Thoracic aorta (tissue), 2 donors: ENCODE measurements around the gene SLFN11. TPM values are rescaled to one million over a fixed set of nuclear protein-coding genes. Genes with fewer than 3 reads are reported as not detected.

Experiments used
- ATAC-seq: fragments of 150-250 bp; one replicate; pipeline ENCODE4 v1.8.0; 2017; ENCODE audit warnings: low read depth; ENCODE audit not compliant: insufficient number of reproducible peaks, low FRiP score
- DNase-seq: peaks from one replicate; pipeline ENCODE4 v3.0.0-alpha.2; 2020; ENCODE audit warnings: low spot score
- H3K27ac ChIP-seq, 2 donors: fragments of 200-600 bp; sonication (generic); 1 replicate in 1 of 2; 2 replicates in 1 of 2; pipeline ENCODE4 v1.5.1; 2016; ENCODE audit warnings: mild to moderate bottlenecking in 2 of 2, moderate library complexity in 2 of 2
- H3K27me3 ChIP-seq: fragments of 200-600 bp; sonication (generic); replicated peaks from 2 replicates; pipeline ENCODE4 v1.6.0; 2016; ENCODE audit warnings: mild to moderate bottlenecking; ENCODE audit not compliant: insufficient read depth
- H3K36me3 ChIP-seq: fragments of 200-600 bp; sonication (generic); one replicate; pipeline ENCODE4 v1.5.1; 2016
- H3K4me1 ChIP-seq, 2 donors: fragments of 200-600 bp; sonication (generic); 1 replicate in 1 of 2; 2 replicates in 1 of 2; pipeline versions ENCODE4 v1.5.1 to v1.6.0; 2016; ENCODE audit warnings: low read depth in 2 of 2, mild to moderate bottlenecking in 1 of 2; ENCODE audit not compliant: control insufficient read depth in 1 of 2
- H3K4me3 ChIP-seq: fragments of 200-600 bp; sonication (generic); 2 replicates; pipeline ENCODE4 v1.5.1; 2016; ENCODE audit warnings: mild to moderate bottlenecking
- H3K9me3 ChIP-seq: fragments of 200-600 bp; sonication (generic); 2 replicates; pipeline ENCODE4 v1.5.1; 2016
- CTCF ChIP-seq: fragments of 200-600 bp; sonication (generic); IDR thresholded peaks from one replicate; pipeline ENCODE4 v1.5.1; 2019; ENCODE audit warnings: antibody characterized with exemption
- total RNA-seq, 2 donors: library from RNA; depleted of rRNA; stranded (reverse); fragments of >200 nt; gene quantifications; one replicate each; pipeline versions ENCODE4 v1.1.0 to v1.2.3, GENCODE V29; 2016

The SLFN11 gene
- total RNA-seq, 2 donors from 2014 or later, result 53.5 to 87.1 TPM

GRCh38 chr17:35372846-35373533 lies 431 bp downstream of the SLFN11 start:
- H3K27ac ChIP-seq, result peak overlapping the region; percentile 98 to 99
- peak overlapping the region; percentile 88 for H3K4me3 ChIP-seq
- ATAC-seq, result no peak
- H3K4me1 ChIP-seq, result peaks cover 10 to 19% of the 10 kb centered on the region in 2 donors
- H3K27me3 ChIP-seq, result no peaks in the 10 kb centered on the region
- H3K9me3 ChIP-seq, result no peaks in the 10 kb centered on the region
- no peaks in the 10 kb centered on the region for H3K36me3 ChIP-seq
- DNase-seq, result no peak
- no peak for TF ChIP-seq CTCF

- no peak for ATAC-seq
Observed at GRCh38 chr17:35371934-35372333, 1.5 kb downstream of the SLFN11 start.

GRCh38 chr17:35368081-35368830 lies 5.2 kb downstream of the SLFN11 start:
- Histone ChIP-seq H3K36me3 (no peaks in the 10 kb centered on the region), H3K4me1 (peaks cover 6 to 10% of the 10 kb centered on the region in 2 donors), H3K27ac (no peak overlapping the region), H3K27me3 (no peaks in the 10 kb centered on the region), H3K4me3 (no peak overlapping the region), H3K9me3 (no peaks in the 10 kb centered on the region)
- TF ChIP-seq CTCF, result no peak
- ATAC-seq (peak; percentile 47), DNase-seq (no peak)

More at GRCh38 chr17:35371934-35372333, 1.5 kb downstream of the SLFN11 start:
- no peaks in the 10 kb centered on the region for H3K27me3 ChIP-seq
- no peak for TF ChIP-seq CTCF
- no peaks in the 10 kb centered on the region for H3K36me3 ChIP-seq
- no peak for DNase-seq
- H3K4me1 ChIP-seq, result peaks cover 15 to 19% of the 10 kb centered on the region in 2 donors
- H3K27ac ChIP-seq, result no peak overlapping the region
- H3K4me3 ChIP-seq, result peak overlapping the region; percentile 5
- H3K9me3 ChIP-seq, result no peaks in the 10 kb centered on the region

GRCh38 chr17:35361027-35361426 lies 12.4 kb downstream of the SLFN11 start:
- no peak for TF ChIP-seq CTCF
- Histone ChIP-seq H3K4me3 (no peak overlapping the region), H3K9me3 (no peaks in the 10 kb centered on the region), H3K27ac (peak overlapping the region in 1 of 2 donors; percentile 8), H3K36me3 (peaks cover 12% of the 10 kb centered on the region), H3K4me1 (peaks cover 5 to 16% of the 10 kb centered on the region in 2 donors), H3K27me3 (no peaks in the 10 kb centered on the region)
- DNase-seq (no peak), ATAC-seq (peak; percentile 49)

- Histone ChIP-seq H3K4me3 (no peak overlapping the region), H3K36me3 (peaks cover 12% of the 10 kb centered on the region), H3K4me1 (peaks cover 5 to 16% of the 10 kb centered on the region in 2 donors), H3K27me3 (no peaks in the 10 kb centered on the region), H3K9me3 (no peaks in the 10 kb centered on the region), H3K27ac (no peak overlapping the region)
- no peak for TF ChIP-seq CTCF
- ATAC-seq, result no peak
- no peak for DNase-seq
Observed at GRCh38 chr17:35359398-35359797, 14.0 kb downstream of the SLFN11 start.
